HCT116 (cell line): Measurements from ENCODE around the gene ITGBL1. TPM values are rescaled to one million over a fixed set of nuclear protein-coding genes. Genes with fewer than 3 reads are reported as not detected.

Experiments
- ATAC-seq: fragments of 200-7000 bp; cut with Tn5 transposase; 2 replicates; pipeline ENCODE4 v1.9.1; 2020; ENCODE audit warnings: mild to moderate bottlenecking, moderate library complexity
- BruUV-seq: library from RNA; stranded (reverse); fragments of 400-500 nt; replicated peaks from 2 replicates; lab custom pipeline; 2021; lab: Mats Ljungman, UMichigan
- CTCF ChIA-PET: fragments of 300-600 bp; sonication (Branson Sonifier 250); formaldehyde crosslinking; loops from one replicate; lab custom pipeline; 2021; ENCODE audit warnings: antibody characterized with exemption; lab: Charles Lee
- POLR2A ChIA-PET: fragments of 300-600, 350-600 bp; sonication (Branson Sonifier 250); formaldehyde crosslinking; loops from one replicate; lab custom pipeline; 2021; ENCODE audit warnings: antibody characterized with exemption; lab: Charles Lee
- RAD21 ChIA-PET, 2 experiments: fragments of 300-600 bp; sonication (Branson Sonifier 250); formaldehyde crosslinking; loops; one replicate each; lab custom pipeline; 2023; ENCODE audit warnings: low total read pairs in 2 of 2; ENCODE audit not compliant: uncharacterized antibody in 2 of 2, unreplicated experiment in 2 of 2, low non-redundant PET in 1 of 2; lab: Charles Lee
- DNase-seq: peaks from one replicate; pipeline ENCODE4 v3.0.0-alpha.2; 2010; ENCODE audit warnings: low read depth, low spot score
- H2AFZ ChIP-seq: fragments of 200-600 bp; shearing (Covaris generic), sonication (generic); 2 replicates; pipeline ENCODE4 v1.6.1; 2017; ENCODE audit warnings: low read depth, mixed run types, mixed read lengths, antibody characterized with exemption, low read length; ENCODE audit not compliant: poor library complexity, severe bottlenecking
- H3K27ac ChIP-seq: 2 replicates; pipeline ENCODE4 v1.5.1; 2012; ENCODE audit warnings: low read depth, low read length
- H3K27me3 ChIP-seq: fragments of 200-600 bp; sonication (generic); 2 replicates; pipeline ENCODE4 v1.6.1; 2016; ENCODE audit warnings: mixed run types, low read length, mixed read lengths; ENCODE audit not compliant: insufficient read depth
- H3K36me3 ChIP-seq, 2 experiments: fragments of 200-500 bp in 1 of 2; fragments of 200-600 bp in 1 of 2; sonication (Bioruptor generic) in 1 of 2; sonication (generic) in 1 of 2; 2 replicates each; pipeline versions ENCODE4 v1.5.1 to v1.6.1; 2014 to 2016; ENCODE audit warnings: low read length in 2 of 2, inconsistent platforms in 1 of 2, mixed read lengths in 1 of 2, mixed run types in 1 of 2; ENCODE audit not compliant: insufficient read depth in 2 of 2, control insufficient read depth in 1 of 2
- H3K4me1 ChIP-seq, 2 experiments: fragments of 200-600 bp in 1 of 2; sonication (generic) in 1 of 2; 2 replicates each; pipeline versions ENCODE4 v1.5.1 to v1.6.1; 2012 to 2017; ENCODE audit warnings: low read length in 2 of 2, inconsistent platforms in 1 of 2, mild to moderate bottlenecking in 1 of 2, mixed read lengths in 1 of 2, mixed run types in 1 of 2, moderate library complexity in 1 of 2; ENCODE audit not compliant: insufficient read depth in 2 of 2, control insufficient read depth in 1 of 2
- H3K4me2 ChIP-seq: fragments of 200-600 bp; sonication (generic); 2 replicates; pipeline ENCODE4 v1.6.1; 2017; ENCODE audit warnings: mixed run types, low read length, mixed read lengths
- H3K4me3 ChIP-seq, 2 experiments: fragments of 200-600 bp in 1 of 2; sonication (generic) in 1 of 2; replicated peaks in 1 of 2; 2 replicates each; pipeline ENCODE4 v1.5.1; 2011 to 2016; ENCODE audit warnings: low read length in 2 of 2, control low read depth in 1 of 2, low read depth in 1 of 2, mild to moderate bottlenecking in 1 of 2, mixed read lengths in 1 of 2, mixed run types in 1 of 2
- H3K79me2 ChIP-seq: fragments of 200-600 bp; sonication (generic); 2 replicates; pipeline ENCODE4 v1.6.1; 2017; ENCODE audit warnings: mild to moderate bottlenecking, mixed run types, low read length, moderate library complexity, mixed read lengths; ENCODE audit not compliant: insufficient read depth
- H3K9ac ChIP-seq: fragments of 200-600 bp; sonication (generic); 2 replicates; pipeline ENCODE4 v1.6.1; 2016; ENCODE audit warnings: low read length, mixed read lengths
- H3K9me2 ChIP-seq: fragments of 200-600 bp; sonication (generic), shearing (Covaris generic); 2 replicates; pipeline ENCODE4 v1.6.1; 2017; ENCODE audit warnings: mixed run types, mild to moderate bottlenecking, moderate library complexity; ENCODE audit not compliant: insufficient read depth
- H3K9me3 ChIP-seq, 2 experiments: fragments of 200-500 bp in 1 of 2; fragments of 200-600 bp in 1 of 2; sonication (Bioruptor generic) in 1 of 2; sonication (generic) in 1 of 2; 2 replicates each; pipeline ENCODE4 v1.6.1; 2014 to 2017; ENCODE audit warnings: low read length in 2 of 2, mixed read lengths in 2 of 2, inconsistent platforms in 1 of 2, low read depth in 1 of 2, mild to moderate bottlenecking in 1 of 2, mixed run types in 1 of 2, moderate library complexity in 1 of 2; ENCODE audit not compliant: control insufficient read depth in 1 of 2, insufficient read depth in 1 of 2
- H4K20me1 ChIP-seq: fragments of 200-600 bp; sonication (generic), shearing (Covaris generic); 2 replicates; pipeline ENCODE4 v1.6.1; 2017; ENCODE audit warnings: mixed run types, mild to moderate bottlenecking, moderate library complexity; ENCODE audit not compliant: insufficient read depth
- ATF3 ChIP-seq: IDR thresholded peaks from 2 replicates; pipeline ENCODE4 v1.6.1; 2012
- EGR1 ChIP-seq: IDR thresholded peaks from 2 replicates; pipeline ENCODE4 v1.6.1; 2012; ENCODE audit warnings: low read depth
- ELF1 ChIP-seq: IDR thresholded peaks from 2 replicates; pipeline ENCODE4 v1.6.1; 2012; ENCODE audit warnings: low read depth, borderline replicate concordance
- FOSL1 ChIP-seq: IDR thresholded peaks from 2 replicates; pipeline ENCODE4 v1.6.1; 2012; ENCODE audit warnings: low read depth
- MAX ChIP-seq: IDR thresholded peaks from 2 replicates; pipeline ENCODE4 v1.6.1; 2012
- POLR2A ChIP-seq: IDR thresholded peaks from 2 replicates; pipeline ENCODE4 v1.7.0; 2011; ENCODE audit warnings: borderline replicate concordance; ENCODE audit not compliant: insufficient read depth, insufficient read length; ENCODE audit errors: extremely low read depth
- RAD21 ChIP-seq: IDR thresholded peaks from 2 replicates; pipeline ENCODE4 v1.6.1; 2012; ENCODE audit warnings: low read depth, mild to moderate bottlenecking
- REST ChIP-seq: IDR thresholded peaks from 2 replicates; pipeline ENCODE4 v1.6.1; 2012; ENCODE audit warnings: low read depth
- SRF ChIP-seq: IDR thresholded peaks from 2 replicates; pipeline ENCODE4 v1.6.1; 2012; ENCODE audit warnings: low read depth
- TCF7L2 ChIP-seq: IDR thresholded peaks from 2 replicates; pipeline ENCODE4 v1.7.0; 2011; ENCODE audit warnings: borderline replicate concordance, inconsistent platforms; ENCODE audit not compliant: insufficient read depth, insufficient read length; ENCODE audit errors: extremely low read depth
- YY1 ChIP-seq: IDR thresholded peaks from 2 replicates; pipeline ENCODE4 v1.6.1; 2011; ENCODE audit warnings: low read length, low read depth, moderate library complexity, mild to moderate bottlenecking; ENCODE audit not compliant: insufficient replicate concordance; ENCODE audit errors: extremely low read depth
- ZBTB33 ChIP-seq: IDR thresholded peaks from 2 replicates; pipeline ENCODE4 v1.6.1; 2011; ENCODE audit warnings: mild to moderate bottlenecking, low read length, moderate library complexity; ENCODE audit not compliant: insufficient replicate concordance; ENCODE audit errors: extremely low read depth
- ZFX ChIP-seq: fragments of 450-650 bp; IDR thresholded peaks from 2 replicates; pipeline ENCODE4 v1.6.1; 2017
- ZNF274 ChIP-seq: fragments of 200-500 bp; sonication (Bioruptor generic); IDR thresholded peaks from 2 replicates; pipeline ENCODE4 v1.6.1; 2014; ENCODE audit warnings: mild to moderate bottlenecking, low read depth, low read length, inconsistent platforms
- intact Hi-C: fragments of 100-400 bp; cut with micrococcal nuclease; formaldehyde crosslinking; loops from 2 replicates; pipeline ENCODE4 v1.10.0; 2022
- total RNA-seq: library from RNA; stranded (reverse); gene quantifications from one replicate; pipeline ENCODE4 v1.2.1, GENCODE V29; 2021; ENCODE audit not compliant: unreplicated experiment

Gene ITGBL1
- total RNA-seq, 1 experiment from 2014 or later, result 0.66 TPM

GRCh38 chr13:101487438-101487830 is 35.0 kb downstream of the ITGBL1 start:
- DNase-seq (no peak), ATAC-seq (no peak)
- intact Hi-C loops, result no loop called here
- Histone ChIP-seq H3K9me3 (no peaks in the 10 kb centered on the region; a peak in 2 of 4 replicates), H3K36me3 (no peaks in the 10 kb centered on the region), H3K79me2 (no peaks in the 10 kb centered on the region), H3K9ac (no peak overlapping the region), H4K20me1 (no peaks in the 10 kb centered on the region), H3K9me2 (no peaks in the 10 kb centered on the region), H2AFZ (no peak overlapping the region), H3K27ac (no peak overlapping the region), H3K4me3 (no peak overlapping the region), H3K27me3 (no peaks in the 10 kb centered on the region), H3K4me2 (no peak overlapping the region), H3K4me1 (no peaks in the 10 kb centered on the region)
- BruUV-seq, result no TSS peak
- TF ChIP-seq ZFX, result no peak
- TF ChIP-seq MAX, result no peak
- TF ChIP-seq POLR2A, result no peak
- no peak for TF ChIP-seq ATF3
- TF ChIP-seq TCF7L2, result no peak
- TF ChIP-seq FOSL1, result no peak
- no peak for TF ChIP-seq ZNF274
- TF ChIP-seq RAD21, result no peak
- TF ChIP-seq YY1, result no peak
- TF ChIP-seq SRF, result no peak
- ChIA-PET POLR2A (no interaction called here), RAD21 (no interaction called here), CTCF (no interaction called here)

- DNase-seq, result no peak
- ChIA-PET RAD21 (no interaction called here), POLR2A (no interaction called here), CTCF (no interaction called here)
- no TSS peak for BruUV-seq
- TF ChIP-seq ZBTB33, result no peak
- no peak for TF ChIP-seq ATF3
- no peak for TF ChIP-seq EGR1
- TF ChIP-seq REST, result no peak
- TF ChIP-seq ELF1, result no peak
- no peak for TF ChIP-seq MAX
- Histone ChIP-seq H3K9me2 (no peaks in the 10 kb centered on the region), H4K20me1 (no peaks in the 10 kb centered on the region), H3K79me2 (no peaks in the 10 kb centered on the region), H3K36me3 (no peaks in the 10 kb centered on the region), H3K9ac (no peak overlapping the region), H3K4me1 (no peaks in the 10 kb centered on the region), H3K4me2 (no peak overlapping the region), H3K27ac (no peak overlapping the region), H3K4me3 (no peak overlapping the region), H3K27me3 (no peaks in the 10 kb centered on the region), H2AFZ (no peak overlapping the region), H3K9me3 (no peaks in the 10 kb centered on the region; a peak in 1 of 4 replicates)
- ATAC-seq, result no peak
- intact Hi-C loops, result no loop called here
Observed at GRCh38 chr13:101488734-101489133, 36.3 kb downstream of the ITGBL1 start.
